HG03135 (cell line): ENCODE data around the gene KATNB1.
"Not testable (repeated sequence)": the region's sequence is repeated elsewhere in the genome, so short reads cannot be mapped to it uniquely, and the experiment has no call there.

Experiments used
- ATAC-seq: cut with Tn5 transposase; IDR thresholded peaks from one replicate; pipeline ENCODE4 v1.9.1; 2021; ENCODE audit warnings: mild to moderate bottlenecking, moderate library complexity; ENCODE audit not compliant: unreplicated experiment

Gene KATNB1

GRCh38 chr16:57725151-57725550 lies 10.4 kb upstream of the KATNB1 start:
- no peak for ATAC-seq

DNA sequence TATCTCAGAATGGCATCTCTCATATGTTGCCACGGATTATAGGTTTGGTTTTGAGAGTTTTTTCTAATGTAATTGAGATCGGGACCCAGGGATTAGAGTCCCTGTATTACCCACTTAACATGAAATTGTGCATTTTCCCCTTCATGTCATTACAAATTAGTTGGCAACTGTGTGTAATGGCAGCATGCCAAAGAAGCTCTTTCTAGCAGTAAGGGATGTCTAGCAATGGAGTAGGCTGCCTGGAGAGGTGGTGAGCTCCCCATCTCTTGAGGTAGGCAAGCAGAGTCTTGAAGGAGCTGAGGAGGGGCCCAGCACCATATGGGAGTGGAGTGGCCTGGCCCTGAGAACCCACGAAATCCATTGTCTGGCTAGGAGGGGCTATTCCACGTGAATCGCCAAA lies 10.0 kb upstream of the KATNB1 start:
- ATAC-seq = no peak

DNA sequence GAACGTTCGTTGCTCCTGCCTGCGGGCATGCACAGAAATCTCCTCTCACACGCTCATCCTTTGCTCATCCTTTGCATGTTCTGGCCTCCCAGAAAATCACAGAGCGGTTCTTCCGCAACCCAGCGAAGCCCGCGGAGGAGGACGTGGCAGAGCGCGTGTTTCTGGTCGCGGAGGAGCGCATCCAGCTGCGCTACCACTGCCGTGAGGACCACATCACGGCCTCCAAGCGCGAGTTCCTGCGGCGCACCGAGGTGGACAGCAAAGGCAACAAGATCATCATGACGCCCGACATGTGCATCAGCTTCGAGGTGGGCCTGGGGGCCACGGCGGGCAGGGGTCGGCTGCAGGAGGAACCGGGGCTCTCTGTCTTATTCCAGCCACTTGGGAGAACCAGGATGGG lies 9.6 kb upstream of the KATNB1 start:
- no peak for ATAC-seq

GRCh38 chr16:57726433-57726947 lies 9.1 kb upstream of the KATNB1 start:
- ATAC-seq = no peak

DNA sequence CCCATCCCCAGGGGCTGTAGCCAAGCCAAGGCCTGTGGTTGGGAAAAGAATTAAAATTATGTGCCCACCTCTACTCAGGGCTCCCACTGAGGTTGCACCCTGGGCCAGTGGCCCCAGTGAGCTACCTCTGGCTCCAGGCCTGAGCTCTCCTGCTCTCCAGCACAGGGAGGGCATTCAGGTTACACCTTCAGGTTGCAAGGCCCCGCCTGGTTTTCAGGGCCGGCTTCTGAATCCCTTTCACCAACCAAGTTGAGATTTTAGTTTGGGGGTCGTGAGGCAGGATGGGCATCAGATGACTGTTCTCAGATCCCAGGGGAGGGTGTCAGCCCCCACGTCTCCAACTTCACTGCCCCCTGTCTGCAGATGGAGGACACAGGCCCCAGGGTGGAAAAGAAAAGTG lies 8.0 kb upstream of the KATNB1 start:
- no peak for ATAC-seq

DNA sequence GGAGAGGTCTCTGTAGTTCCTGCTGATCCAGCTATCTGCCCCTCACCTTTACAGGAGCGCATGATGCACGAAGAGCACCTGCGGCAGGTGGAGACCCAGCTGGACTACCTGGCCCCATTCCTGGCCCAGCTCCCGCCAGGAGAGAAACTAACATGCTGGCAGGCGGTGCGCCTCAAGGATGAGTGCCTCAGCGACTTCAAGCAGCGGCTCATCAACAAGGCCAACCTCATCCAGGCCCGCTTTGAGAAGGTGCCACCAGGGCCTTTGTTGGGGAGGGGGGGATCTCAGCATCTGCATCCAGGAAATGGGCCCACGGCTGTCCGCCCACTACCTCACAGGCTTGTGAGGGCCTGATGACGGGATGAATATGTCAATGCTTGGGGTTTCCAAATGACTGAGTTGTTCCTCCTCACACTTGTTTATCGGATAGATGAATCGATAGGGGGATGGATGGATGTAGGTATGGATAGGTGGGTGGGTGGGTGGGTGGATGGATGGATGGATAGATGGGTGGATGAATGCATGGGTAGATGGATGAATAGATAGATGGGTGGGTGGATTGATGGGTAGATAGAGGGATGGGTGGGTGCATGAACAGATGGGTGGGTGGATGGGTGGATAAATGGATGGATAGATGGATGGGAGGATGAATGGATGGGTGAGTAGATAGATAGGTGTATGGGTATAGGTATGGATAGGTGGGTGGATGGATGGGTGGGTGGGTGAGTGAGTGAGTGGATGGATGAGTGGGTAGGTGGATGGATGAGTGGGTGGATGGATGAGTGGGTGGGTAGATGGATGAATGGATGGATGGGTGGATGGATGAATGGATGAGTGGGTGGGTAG lies 7.0 kb upstream of the KATNB1 start:
- no peak for ATAC-seq

DNA sequence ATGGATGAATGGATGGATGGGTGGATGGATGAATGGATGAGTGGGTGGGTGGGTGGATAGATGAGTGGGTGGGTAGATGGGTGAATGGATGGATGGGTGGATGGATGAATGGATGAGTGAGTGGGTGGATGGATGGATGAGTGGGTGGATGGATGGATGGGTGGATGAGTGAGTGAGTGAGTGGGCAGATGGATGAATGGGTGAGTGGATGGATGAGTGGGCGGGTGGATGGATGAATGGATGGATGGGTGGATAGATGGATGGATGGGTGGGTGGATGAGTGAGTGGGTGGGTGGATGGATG lies 6.4 kb upstream of the KATNB1 start:
- no peak for ATAC-seq

DNA sequence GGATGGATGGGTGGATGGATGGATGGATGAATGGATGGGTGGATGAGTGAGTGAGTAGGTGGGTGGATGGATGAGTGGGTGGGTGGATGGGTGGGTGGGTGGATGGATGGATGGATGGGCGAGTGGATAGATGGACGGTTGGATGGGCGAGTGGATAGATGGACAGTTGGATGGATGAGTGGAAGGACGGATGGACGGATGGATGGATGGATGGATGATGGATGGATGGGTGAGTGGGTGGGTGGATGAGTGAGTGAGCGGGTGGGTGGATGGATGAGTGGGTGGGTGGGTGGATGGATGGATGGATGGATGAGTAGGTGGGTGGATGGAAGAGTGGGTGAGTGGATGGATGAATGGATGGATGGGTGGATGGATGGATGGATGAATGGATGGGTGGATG lies 5.7 kb upstream of the KATNB1 start:
- ATAC-seq = not testable (repeated sequence)

DNA sequence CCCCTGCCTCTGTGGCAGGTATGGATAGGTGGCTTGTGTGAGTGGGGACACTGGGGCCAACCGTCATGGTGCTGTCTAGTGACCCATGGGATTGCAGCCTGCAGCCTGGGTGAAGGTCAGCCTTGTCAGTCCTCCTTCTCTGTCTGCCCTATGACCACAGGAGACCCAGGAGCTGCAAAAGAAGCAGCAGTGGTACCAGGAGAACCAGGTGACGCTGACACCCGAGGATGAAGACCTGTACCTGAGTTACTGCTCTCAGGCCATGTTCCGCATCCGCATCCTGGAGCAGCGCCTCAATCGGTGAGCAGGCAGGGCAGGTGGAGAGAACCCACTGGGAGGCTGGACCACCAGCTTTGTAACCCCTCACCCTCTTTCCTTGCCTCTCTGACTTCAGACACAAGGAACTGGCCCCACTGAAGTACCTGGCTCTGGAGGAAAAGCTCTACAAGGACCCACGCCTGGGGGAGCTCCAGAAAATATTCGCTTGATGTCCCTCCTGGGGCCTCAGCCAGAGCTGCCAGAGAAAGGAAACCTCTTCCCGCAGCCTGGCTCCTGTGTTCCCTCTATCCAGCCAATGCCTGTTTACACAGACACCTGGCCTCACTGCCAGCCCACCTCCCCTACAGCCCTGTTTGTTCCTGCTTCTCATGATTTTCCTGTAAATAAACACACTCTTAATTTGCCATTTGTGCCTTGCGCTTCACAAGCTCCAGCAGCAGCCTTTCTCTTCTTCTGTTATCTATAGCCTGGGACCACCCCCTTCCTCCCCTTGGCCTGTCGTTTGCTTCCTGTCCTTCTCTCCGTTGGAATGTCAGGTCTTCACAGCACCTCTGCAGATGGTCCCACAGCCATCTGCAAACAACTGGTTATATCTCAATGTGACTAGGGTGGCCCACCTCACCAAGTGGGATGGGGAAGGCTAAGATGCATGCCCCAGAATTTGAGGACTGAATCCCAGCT lies 4.5 kb upstream of the KATNB1 start:
- no peak for ATAC-seq

- ATAC-seq = no peak
These were observed 3.5 kb upstream of the KATNB1 start for GRCh38 chr16:57732037-57732436.

DNA sequence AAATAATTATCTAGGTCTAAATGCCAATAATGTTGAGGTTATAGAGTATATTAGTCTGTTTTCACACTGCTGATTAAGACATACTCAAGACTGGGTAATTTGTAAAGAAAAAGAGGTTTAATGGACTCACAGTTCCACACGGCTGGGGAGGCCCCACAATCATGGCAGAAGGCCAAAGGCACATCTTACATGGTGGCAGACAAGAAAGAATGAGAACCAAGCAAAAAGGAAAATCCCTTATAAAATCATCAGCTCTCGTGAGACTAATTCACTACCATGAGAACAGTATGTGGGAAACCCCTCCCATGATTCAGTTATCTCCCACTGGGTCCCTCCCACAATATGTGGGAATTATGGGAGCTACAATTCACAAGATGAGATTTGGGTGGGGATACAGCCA lies 2.9 kb upstream of the KATNB1 start:
- ATAC-seq = no peak

DNA sequence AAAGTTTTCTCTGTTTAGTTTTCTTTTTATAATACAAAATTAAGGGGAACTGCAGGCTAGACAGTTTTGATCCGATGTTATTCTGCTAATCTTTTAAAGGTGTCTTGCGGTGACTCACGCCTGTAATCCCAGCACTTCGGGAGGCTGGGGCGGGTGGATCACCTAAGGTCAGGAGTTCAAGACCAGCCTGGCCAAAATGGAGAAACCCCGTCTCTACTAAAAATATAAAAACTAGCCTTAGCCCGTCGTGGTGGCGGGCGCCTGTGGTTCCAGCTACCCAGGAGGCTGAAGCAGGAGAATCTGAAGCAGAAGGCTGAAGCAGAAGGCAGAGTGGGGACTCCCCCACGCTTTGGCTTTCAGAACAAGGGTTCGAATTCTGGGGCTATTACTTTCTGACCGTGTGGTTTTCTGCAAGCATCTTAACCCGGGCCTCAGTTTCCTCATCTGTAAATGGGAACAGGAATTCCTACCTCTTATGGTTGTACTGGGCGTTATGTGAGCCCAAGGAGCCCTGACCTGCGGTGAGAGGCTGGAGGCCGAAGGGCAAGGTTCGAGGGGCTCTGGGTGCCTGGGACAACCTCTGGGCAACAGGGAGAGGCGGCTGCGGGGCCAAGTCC lies 1.2 kb upstream of the KATNB1 start:
- ATAC-seq = peak; percentile 1

- peak; percentile 90 for ATAC-seq
These were observed 430 bp upstream of the KATNB1 start for GRCh38 chr16:57734925-57735754.

DNA sequence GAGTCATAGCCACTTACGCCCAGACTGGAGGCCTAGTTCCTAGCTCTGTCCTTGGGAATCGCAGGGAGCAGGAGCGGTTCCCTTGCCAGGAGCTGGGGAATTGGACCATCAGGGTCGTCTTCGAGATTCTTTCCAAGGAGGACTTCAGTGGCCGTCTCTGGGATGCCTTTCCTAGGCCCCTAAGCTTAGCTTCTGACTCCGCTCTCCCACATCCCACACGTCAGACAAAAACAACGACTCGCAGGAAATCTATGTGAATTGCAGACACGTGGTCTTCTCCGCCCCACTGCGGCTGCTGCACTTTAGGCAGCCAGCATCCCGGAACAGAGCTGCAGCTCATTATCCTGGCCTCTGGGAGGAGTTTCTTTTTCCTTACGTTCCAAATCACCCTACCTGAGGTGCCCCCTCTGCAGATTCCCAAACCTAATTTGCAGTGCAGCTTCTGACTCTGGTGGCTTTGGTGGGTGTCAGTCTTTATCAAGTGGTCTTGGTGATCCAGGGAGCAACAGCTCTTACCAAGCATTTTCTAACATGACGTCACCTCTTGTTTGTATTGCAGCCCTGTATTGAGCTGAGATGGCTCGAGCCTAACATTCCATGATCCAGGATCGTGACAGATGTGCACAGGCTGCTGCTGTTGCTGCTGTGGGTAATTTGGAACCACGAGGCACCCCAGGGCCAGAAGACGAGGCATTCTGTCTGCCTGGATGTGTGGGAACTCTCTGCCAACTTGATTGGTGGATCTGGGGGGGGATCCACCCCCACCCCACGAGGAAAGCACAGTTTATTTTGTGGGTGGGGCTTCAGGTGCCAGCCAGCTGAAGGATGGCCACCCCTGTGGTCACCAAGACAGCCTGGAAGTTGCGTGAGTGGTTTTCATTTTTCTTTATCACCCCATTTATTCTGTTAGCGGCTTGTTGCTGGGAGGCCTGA lies 1.1 kb downstream of the KATNB1 start:
- no peak for ATAC-seq

GRCh38 chr16:57738844-57739243 lies 3.3 kb downstream of the KATNB1 start:
- no peak for ATAC-seq

GRCh38 chr16:57739756-57740422 lies 4.3 kb downstream of the KATNB1 start:
- ATAC-seq = no peak

GRCh38 chr16:57740423-57741071 lies 5.0 kb downstream of the KATNB1 start:
- no peak for ATAC-seq

GRCh38 chr16:57741660-57742191 lies 6.2 kb downstream of the KATNB1 start:
- no peak for ATAC-seq
